GM12878 (cell line): Measurements from ENCODE around the gene IL1RAPL1.

ENCODE experiments used
- BACH1 ChIP-seq: fragments of 450-650 bp; IDR thresholded peaks from 2 replicates; pipeline ENCODE4 v1.6.1; 2017; ENCODE audit warnings: mild to moderate bottlenecking, borderline replicate concordance
- CREB1 ChIP-seq: IDR thresholded peaks from 2 replicates; pipeline ENCODE4 v1.6.1; 2012; ENCODE audit warnings: low read depth, mild to moderate bottlenecking, inconsistent platforms
- EZH2 ChIP-seq: IDR thresholded peaks from 2 replicates; pipeline ENCODE4 v1.6.1; 2012; ENCODE audit warnings: low read depth, mild to moderate bottlenecking, control low read depth, inconsistent platforms, low read length, borderline replicate concordance; ENCODE audit not compliant: control insufficient read depth
- FOS ChIP-seq: IDR thresholded peaks from 3 replicates; pipeline ENCODE4 v1.6.1; 2011; ENCODE audit warnings: borderline replicate concordance; ENCODE audit not compliant: insufficient read length; ENCODE audit errors: extremely low read depth
- MXI1 ChIP-seq: fragments of 150-350 bp; IDR thresholded peaks from 2 replicates; pipeline ENCODE4 v1.6.1; 2011; ENCODE audit warnings: low read depth, mild to moderate bottlenecking, inconsistent platforms, low read length, improper control_type of control experiment
- RB1 ChIP-seq: fragments of 450-650 bp; formaldehyde crosslinking; IDR thresholded peaks from 2 replicates; pipeline ENCODE4 v1.6.1; 2017; ENCODE audit warnings: mild to moderate bottlenecking, borderline replicate concordance
- SMC3 ChIP-seq: IDR thresholded peaks from 2 replicates; pipeline ENCODE4 v1.6.1; 2011; ENCODE audit warnings: low read length, improper control_type of control experiment, borderline replicate concordance
- TBL1XR1 ChIP-seq: IDR thresholded peaks from 2 replicates; pipeline ENCODE4 v1.6.1; 2012; ENCODE audit warnings: low read depth, low read length, improper control_type of control experiment
- TF ChIP-seq, protein P1 (sequence below): fragments of 450-650 bp; IDR thresholded peaks from 2 replicates; pipeline ENCODE4 v1.6.1; 2017; ENCODE audit warnings: mild to moderate bottlenecking, moderate library complexity
- TF ChIP-seq, protein P2 (sequence below), 3 experiments: IDR thresholded peaks in 2 of 3; conservative IDR thresholded peaks in 1 of 3; 2 replicates each; pipeline ENCODE4 v1.5.1; 2011; ENCODE audit warnings: low read depth in 3 of 3, low read length in 3 of 3, mild to moderate bottlenecking in 3 of 3, control low read depth in 2 of 3, moderate library complexity in 2 of 3, inconsistent platforms in 1 of 3, mixed read lengths in 1 of 3; ENCODE audit not compliant: control insufficient read depth in 2 of 3, insufficient read depth in 1 of 3; ENCODE audit errors: extremely low read depth in 1 of 3
- TF ChIP-seq, protein P3 (sequence below): fragments of 450-650 bp; IDR thresholded peaks from 2 replicates; pipeline ENCODE4 v1.6.1; 2017; ENCODE audit warnings: mild to moderate bottlenecking, low read depth, inconsistent platforms; ENCODE audit not compliant: poor library complexity, severe bottlenecking

DNA sequence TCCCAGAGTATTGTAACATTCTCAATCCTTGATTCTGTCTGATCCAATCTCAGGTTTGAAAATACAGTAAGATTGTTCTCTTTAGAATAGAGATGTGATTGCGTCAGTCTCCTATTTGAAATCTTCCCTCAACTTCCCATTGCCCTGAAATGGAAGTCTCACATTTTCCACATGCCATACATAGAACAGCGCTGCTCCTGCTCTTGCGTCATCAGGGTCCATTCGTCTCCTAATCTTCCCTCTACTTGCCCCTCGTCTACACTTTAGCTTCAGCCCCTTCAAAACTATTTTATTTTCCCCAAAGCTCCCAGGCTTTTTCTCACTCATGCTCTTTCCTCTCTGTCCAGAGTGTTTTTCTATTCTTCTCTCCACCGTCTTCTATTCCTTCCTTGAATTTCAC lies 1326.4 kb downstream of the IL1RAPL1 start:
- TF ChIP-seq, protein P1, sequence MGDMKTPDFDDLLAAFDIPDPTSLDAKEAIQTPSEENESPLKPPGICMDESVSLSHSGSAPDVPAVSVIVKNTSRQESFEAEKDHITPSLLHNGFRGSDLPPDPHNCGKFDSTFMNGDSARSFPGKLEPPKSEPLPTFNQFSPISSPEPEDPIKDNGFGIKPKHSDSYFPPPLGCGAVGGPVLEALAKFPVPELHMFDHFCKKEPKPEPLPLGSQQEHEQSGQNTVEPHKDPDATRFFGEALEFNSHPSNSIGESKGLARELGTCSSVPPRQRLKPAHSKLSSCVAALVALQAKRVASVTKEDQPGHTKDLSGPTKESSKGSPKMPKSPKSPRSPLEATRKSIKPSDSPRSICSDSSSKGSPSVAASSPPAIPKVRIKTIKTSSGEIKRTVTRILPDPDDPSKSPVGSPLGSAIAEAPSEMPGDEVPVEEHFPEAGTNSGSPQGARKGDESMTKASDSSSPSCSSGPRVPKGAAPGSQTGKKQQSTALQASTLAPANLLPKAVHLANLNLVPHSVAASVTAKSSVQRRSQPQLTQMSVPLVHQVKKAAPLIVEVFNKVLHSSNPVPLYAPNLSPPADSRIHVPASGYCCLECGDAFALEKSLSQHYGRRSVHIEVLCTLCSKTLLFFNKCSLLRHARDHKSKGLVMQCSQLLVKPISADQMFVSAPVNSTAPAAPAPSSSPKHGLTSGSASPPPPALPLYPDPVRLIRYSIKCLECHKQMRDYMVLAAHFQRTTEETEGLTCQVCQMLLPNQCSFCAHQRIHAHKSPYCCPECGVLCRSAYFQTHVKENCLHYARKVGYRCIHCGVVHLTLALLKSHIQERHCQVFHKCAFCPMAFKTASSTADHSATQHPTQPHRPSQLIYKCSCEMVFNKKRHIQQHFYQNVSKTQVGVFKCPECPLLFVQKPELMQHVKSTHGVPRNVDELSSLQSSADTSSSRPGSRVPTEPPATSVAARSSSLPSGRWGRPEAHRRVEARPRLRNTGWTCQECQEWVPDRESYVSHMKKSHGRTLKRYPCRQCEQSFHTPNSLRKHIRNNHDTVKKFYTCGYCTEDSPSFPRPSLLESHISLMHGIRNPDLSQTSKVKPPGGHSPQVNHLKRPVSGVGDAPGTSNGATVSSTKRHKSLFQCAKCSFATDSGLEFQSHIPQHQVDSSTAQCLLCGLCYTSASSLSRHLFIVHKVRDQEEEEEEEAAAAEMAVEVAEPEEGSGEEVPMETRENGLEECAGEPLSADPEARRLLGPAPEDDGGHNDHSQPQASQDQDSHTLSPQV = no peak
- TF ChIP-seq BACH1 = no peak
- no peak for TF ChIP-seq SMC3
- TF ChIP-seq, protein P2, sequence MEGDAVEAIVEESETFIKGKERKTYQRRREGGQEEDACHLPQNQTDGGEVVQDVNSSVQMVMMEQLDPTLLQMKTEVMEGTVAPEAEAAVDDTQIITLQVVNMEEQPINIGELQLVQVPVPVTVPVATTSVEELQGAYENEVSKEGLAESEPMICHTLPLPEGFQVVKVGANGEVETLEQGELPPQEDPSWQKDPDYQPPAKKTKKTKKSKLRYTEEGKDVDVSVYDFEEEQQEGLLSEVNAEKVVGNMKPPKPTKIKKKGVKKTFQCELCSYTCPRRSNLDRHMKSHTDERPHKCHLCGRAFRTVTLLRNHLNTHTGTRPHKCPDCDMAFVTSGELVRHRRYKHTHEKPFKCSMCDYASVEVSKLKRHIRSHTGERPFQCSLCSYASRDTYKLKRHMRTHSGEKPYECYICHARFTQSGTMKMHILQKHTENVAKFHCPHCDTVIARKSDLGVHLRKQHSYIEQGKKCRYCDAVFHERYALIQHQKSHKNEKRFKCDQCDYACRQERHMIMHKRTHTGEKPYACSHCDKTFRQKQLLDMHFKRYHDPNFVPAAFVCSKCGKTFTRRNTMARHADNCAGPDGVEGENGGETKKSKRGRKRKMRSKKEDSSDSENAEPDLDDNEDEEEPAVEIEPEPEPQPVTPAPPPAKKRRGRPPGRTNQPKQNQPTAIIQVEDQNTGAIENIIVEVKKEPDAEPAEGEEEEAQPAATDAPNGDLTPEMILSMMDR (IDR thresholded peaks at IDR 0.05 in 2 of 3, conservative IDR thresholded peaks at IDR 0.05 in 1 of 3; ENCODE audit: control insufficient read depth in 2 of 3, extremely low read depth in 1 of 3, insufficient read depth in 1 of 3, low read depth in 3 of 3, low read length in 3 of 3) = no peak
- no peak for TF ChIP-seq TBL1XR1
- no peak for TF ChIP-seq CREB1
- TF ChIP-seq, protein P3, sequence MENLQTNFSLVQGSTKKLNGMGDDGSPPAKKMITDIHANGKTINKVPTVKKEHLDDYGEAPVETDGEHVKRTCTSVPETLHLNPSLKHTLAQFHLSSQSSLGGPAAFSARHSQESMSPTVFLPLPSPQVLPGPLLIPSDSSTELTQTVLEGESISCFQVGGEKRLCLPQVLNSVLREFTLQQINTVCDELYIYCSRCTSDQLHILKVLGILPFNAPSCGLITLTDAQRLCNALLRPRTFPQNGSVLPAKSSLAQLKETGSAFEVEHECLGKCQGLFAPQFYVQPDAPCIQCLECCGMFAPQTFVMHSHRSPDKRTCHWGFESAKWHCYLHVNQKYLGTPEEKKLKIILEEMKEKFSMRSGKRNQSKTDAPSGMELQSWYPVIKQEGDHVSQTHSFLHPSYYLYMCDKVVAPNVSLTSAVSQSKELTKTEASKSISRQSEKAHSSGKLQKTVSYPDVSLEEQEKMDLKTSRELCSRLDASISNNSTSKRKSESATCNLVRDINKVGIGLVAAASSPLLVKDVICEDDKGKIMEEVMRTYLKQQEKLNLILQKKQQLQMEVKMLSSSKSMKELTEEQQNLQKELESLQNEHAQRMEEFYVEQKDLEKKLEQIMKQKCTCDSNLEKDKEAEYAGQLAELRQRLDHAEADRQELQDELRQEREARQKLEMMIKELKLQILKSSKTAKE = no peak
- TF ChIP-seq RB1 = no peak
- TF ChIP-seq EZH2 = no peak
- no peak for TF ChIP-seq FOS
- no peak for TF ChIP-seq MXI1
